WTC11 (cell line): Measurements from ENCODE around the gene ZNF620.

Source experiments
- CTCF ChIP-seq: fragments of 200-600 bp; IDR thresholded peaks from 2 replicates; pipeline ENCODE4 v1.8.0; 2022; ENCODE audit warnings: antibody characterized with exemption
- SMAD4 ChIP-seq: sonication (generic); formaldehyde crosslinking; IDR thresholded peaks from 2 replicates; pipeline ENCODE4 v1.8.0; 2022; ENCODE audit warnings: mild to moderate bottlenecking, missing genetic modification reagents

GRCh38 chr3:40494698-40495097 is 11.1 kb upstream of the ZNF620 start:
- no peak for TF ChIP-seq SMAD4
- TF ChIP-seq CTCF, result no peak
